K562 (cell line): ENCODE results near the gene CTNS. TPM values are rescaled to one million over a fixed set of nuclear protein-coding genes. Genes with fewer than 3 reads are reported as not detected.

Experiments used
- DDX20 ChIP-seq: fragments of 450-650 bp; IDR thresholded peaks from 2 replicates; pipeline ENCODE4 v1.6.1; 2016; ENCODE audit warnings: missing genetic modification characterization, low read depth, mild to moderate bottlenecking, missing compliant biosample characterization, moderate library complexity
- GABPA ChIP-seq: fragments of 200-800 bp; sonication (Bioruptor generic); conservative IDR thresholded peaks from 2 replicates; pipeline ENCODE4 v1.6.1; 2016; ENCODE audit warnings: low read depth, missing genetic modification characterization, missing compliant biosample characterization
- MAFG ChIP-seq: fragments of 450-650 bp; conservative IDR thresholded peaks from 2 replicates; pipeline ENCODE4 v1.6.1; 2016; ENCODE audit warnings: missing genetic modification characterization, missing compliant biosample characterization
- MAFK ChIP-seq: IDR thresholded peaks from 2 replicates; pipeline ENCODE4 v1.6.1; 2011; ENCODE audit warnings: low read length, improper control_type of control experiment
- MAZ ChIP-seq, 2 experiments: fragments of 450-650 bp in 1 of 2; sonication (generic) in 1 of 2; formaldehyde crosslinking; IDR thresholded peaks in 1 of 2; conservative IDR thresholded peaks in 1 of 2; 2 replicates each; pipeline versions ENCODE4 v1.4.0 to v1.5.0; 2020; ENCODE audit warnings: mild to moderate bottlenecking in 1 of 2, missing genetic modification reagents in 1 of 2
- MGA ChIP-seq: fragments of 450-650 bp; IDR thresholded peaks from 2 replicates; pipeline ENCODE4 v1.6.1; 2016; ENCODE audit warnings: mild to moderate bottlenecking, moderate library complexity
- MTA3 ChIP-seq: fragments of 450-650 bp; formaldehyde crosslinking; IDR thresholded peaks from 2 replicates; pipeline ENCODE4 v1.6.1; 2017; ENCODE audit warnings: mild to moderate bottlenecking, borderline replicate concordance
- SAFB2 ChIP-seq: fragments of 200-400 bp; formaldehyde crosslinking; IDR thresholded peaks from 2 replicates; pipeline ENCODE4 v1.6.1; 2018; ENCODE audit warnings: borderline replicate concordance, low read length, low read depth, moderate library complexity; ENCODE audit not compliant: severe bottlenecking
- STAT5A ChIP-seq: IDR thresholded peaks from 2 replicates; pipeline ENCODE4 v1.6.1; 2012; ENCODE audit warnings: low read length, inconsistent platforms, borderline replicate concordance
- U2AF2 ChIP-seq: fragments of 200-400 bp; formaldehyde crosslinking; optimal IDR thresholded peaks from 2 replicates; pipeline ENCODE3; 2017; ENCODE audit warnings: low read depth, mild to moderate bottlenecking, low read length
- ZBED1 ChIP-seq: IDR thresholded peaks from 2 replicates; pipeline ENCODE4 v1.6.1; 2014
- ZNF175 ChIP-seq: fragments of 200-800 bp; sonication (Bioruptor generic); IDR thresholded peaks from 2 replicates; pipeline ENCODE4 v1.6.1; 2016; ENCODE audit warnings: low read depth, mild to moderate bottlenecking, missing genetic modification characterization, missing compliant biosample characterization
- ZNF311 ChIP-seq: fragments of 250-450 bp; sonication (Bioruptor Pico); IDR thresholded peaks from 2 replicates; pipeline ENCODE4 v1.4.0; 2020; ENCODE audit warnings: mild to moderate bottlenecking, moderate library complexity
- ZNF507 ChIP-seq: conservative IDR thresholded peaks from 2 replicates; pipeline ENCODE4 v1.6.1; 2017; ENCODE audit warnings: missing genetic modification characterization, missing compliant biosample characterization
- ZNF584 ChIP-seq: fragments of 200-800 bp; sonication (Bioruptor generic); IDR thresholded peaks from 2 replicates; pipeline ENCODE4 v1.6.1; 2016; ENCODE audit warnings: low read depth, mild to moderate bottlenecking, missing genetic modification characterization, missing compliant biosample characterization
- polyA plus RNA-seq, 8 experiments: library from polyadenylated mRNA; depleted of rRNA in 4 of 8; stranded (reverse) in 5 of 8; unstranded in 3 of 8; fragments of >200 nt; fragmentation: Nextera tagmentation in 2 of 8; fragmentation: Illumina TruSeq in 1 of 8; extraction: Ambion mirVana in 2 of 8; extraction: Trizol in 1 of 8; gene quantifications; 2 replicates each; pipeline versions ENCODE4 v1.2.1 to v1.2.3, GENCODE V29; 2011 to 2014; ENCODE audit warnings: inconsistent platforms in 1 of 8, missing spikeins in 1 of 8
- total RNA-seq, 7 experiments: library from RNA; depleted of rRNA in 6 of 7; stranded (reverse); fragments of >200 nt in 6 of 7; fragmentation: Illumina TruSeq in 2 of 7; extraction: Trizol in 2 of 7; gene quantifications; 2 replicates each; pipeline versions ENCODE4 v1.2.1 to v1.2.3, GENCODE V29; 2011 to 2021; ENCODE audit warnings: low replicate concordance in 1 of 7
- TF ChIP-seq, protein P1 (sequence below): fragments of 250-450 bp; sonication (Bioruptor Pico); IDR thresholded peaks from 2 replicates; pipeline ENCODE4 v1.8.0; 2021; ENCODE audit warnings: borderline replicate concordance, mild to moderate bottlenecking, moderate library complexity; ENCODE audit not compliant: poor library complexity, severe bottlenecking

CTNS gene
- total and polyA plus RNA-seq, 9 of the 15 experiments (the other 6 are each of a cell fraction or from before 2014, with no cell fraction given), result 0.66 to 8.4 (median 4.9) TPM

GRCh38 chr17:3639981-3640596 is 3.5 kb downstream of the CTNS start (continued):
- TF ChIP-seq MGA, result peak; percentile 65
- TF ChIP-seq, protein P1, sequence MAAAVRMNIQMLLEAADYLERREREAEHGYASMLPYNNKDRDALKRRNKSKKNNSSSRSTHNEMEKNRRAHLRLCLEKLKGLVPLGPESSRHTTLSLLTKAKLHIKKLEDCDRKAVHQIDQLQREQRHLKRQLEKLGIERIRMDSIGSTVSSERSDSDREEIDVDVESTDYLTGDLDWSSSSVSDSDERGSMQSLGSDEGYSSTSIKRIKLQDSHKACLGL (CRISPR knock-in tag), result no peak
- 0 out of 2 replicates have a peak, but pooled peaks have one; percentile 68 for TF ChIP-seq ZNF175
- TF ChIP-seq STAT5A, result 0 out of 2 replicates have a peak, but pooled peaks have one; percentile 12
- TF ChIP-seq MAZ (CRISPR knock-in tag; conservative IDR thresholded peaks at IDR 0.05 in 1 of 2, IDR thresholded peaks at IDR 0.05 in 1 of 2), result peak in 1 of 2 experiments; percentile 36; a peak in 1 of 4 replicates
- no peak for TF ChIP-seq ZNF584
- no peak for TF ChIP-seq U2AF2
- no peak; the same call in 1 of the 2 replicates for TF ChIP-seq MAFK
- TF ChIP-seq ZBED1, result no peak
- TF ChIP-seq ZNF507 (tag), result no peak
- no peak for TF ChIP-seq ZNF311 (CRISPR knock-in tag)
- no peak for TF ChIP-seq DDX20
- TF ChIP-seq MAFG (tag), result no peak
- TF ChIP-seq MTA3, result 0 out of 2 replicates have a peak, but pooled peaks have one; percentile 52
- no peak for TF ChIP-seq SAFB2
- 0 out of 2 replicates have a peak, but pooled peaks have one; percentile 18 for TF ChIP-seq GABPA (tag)
